SK-N-SH treated with all-trans-retinoic acid at 6 μM for 48 hours (cell line): Measurements from ENCODE around the gene NAALADL2.

Experiments
- ATAC-seq: fragments of 200-7000 bp; cut with Tn5 transposase; 3 replicates; pipeline ENCODE4 v1.9.1; 2020; ENCODE audit warnings: mild to moderate bottlenecking, moderate library complexity
- ARNTL ChIP-seq: fragments of 450-650 bp; formaldehyde crosslinking; IDR thresholded peaks from 2 replicates; pipeline ENCODE4 v1.5.0; 2020; ENCODE audit warnings: low read depth, mild to moderate bottlenecking, moderate library complexity, borderline replicate concordance
- BACH2 ChIP-seq: fragments of 250-450 bp; sonication (Bioruptor Pico); IDR thresholded peaks from 2 replicates; pipeline ENCODE4 v1.9.0; 2021; ENCODE audit warnings: mild to moderate bottlenecking, borderline replicate concordance
- CREB5 ChIP-seq: fragments of 250-450 bp; sonication (Bioruptor Pico); IDR thresholded peaks from 2 replicates; pipeline ENCODE4 v1.5.1; 2020; ENCODE audit warnings: low read depth, mild to moderate bottlenecking, moderate library complexity
- CSDC2 ChIP-seq: fragments of 250-450 bp; sonication (Bioruptor Pico); IDR thresholded peaks from 2 replicates; pipeline ENCODE4 v1.5.0; 2020; ENCODE audit warnings: mild to moderate bottlenecking, moderate library complexity
- CSRNP3 ChIP-seq: fragments of 250-450 bp; sonication (Bioruptor Pico); IDR thresholded peaks from 2 replicates; pipeline ENCODE4 v1.5.1; 2021; ENCODE audit warnings: mild to moderate bottlenecking, moderate library complexity
- ESRRG ChIP-seq: fragments of 250-450 bp; sonication (Bioruptor Pico); IDR thresholded peaks from 2 replicates; pipeline ENCODE4 v1.6.1; 2021; ENCODE audit warnings: mild to moderate bottlenecking
- GLIS3 ChIP-seq: fragments of 250-450 bp; sonication (Bioruptor Pico); IDR thresholded peaks from 2 replicates; pipeline ENCODE4 v1.5.0; 2020; ENCODE audit warnings: mild to moderate bottlenecking, moderate library complexity
- ISL1 ChIP-seq: fragments of 250-450 bp; sonication (Bioruptor Pico); IDR thresholded peaks from 2 replicates; pipeline ENCODE4 v2.1.2; 2022; ENCODE audit warnings: mild to moderate bottlenecking, moderate library complexity
- OSR1 ChIP-seq: fragments of 250-450 bp; sonication (Bioruptor Pico); IDR thresholded peaks from 2 replicates; pipeline ENCODE4 v1.8.0; 2022; ENCODE audit warnings: moderate library complexity, mild to moderate bottlenecking, inconsistent platforms
- POU6F1 ChIP-seq: fragments of 250-450 bp; sonication (Bioruptor Pico); IDR thresholded peaks from 2 replicates; pipeline ENCODE4 v1.8.0; 2021; ENCODE audit warnings: low read depth, mild to moderate bottlenecking, moderate library complexity, borderline replicate concordance
- PPARA ChIP-seq: fragments of 250-450 bp; sonication (Bioruptor Pico); IDR thresholded peaks from 2 replicates; pipeline ENCODE4 v1.5.0; 2020; ENCODE audit warnings: mild to moderate bottlenecking, borderline replicate concordance
- RARB ChIP-seq: fragments of 250-450 bp; sonication (Bioruptor Pico); IDR thresholded peaks from 2 replicates; pipeline ENCODE4 v1.8.0; 2021; ENCODE audit warnings: mild to moderate bottlenecking, moderate library complexity
- TCF4 ChIP-seq: fragments of 250-450 bp; sonication (Bioruptor Pico); IDR thresholded peaks from 2 replicates; pipeline ENCODE4 v1.8.0; 2021; ENCODE audit warnings: mild to moderate bottlenecking, moderate library complexity, borderline replicate concordance
- TOX ChIP-seq: fragments of 250-450 bp; sonication (Bioruptor Pico); IDR thresholded peaks from 2 replicates; pipeline ENCODE4 v1.8.0; 2021; ENCODE audit warnings: mild to moderate bottlenecking, moderate library complexity, borderline replicate concordance
- TSHZ2 ChIP-seq: fragments of 250-450 bp; sonication (Bioruptor Pico); IDR thresholded peaks from 2 replicates; pipeline ENCODE4 v1.5.0; 2020; ENCODE audit warnings: mild to moderate bottlenecking, moderate library complexity
- ZC3H10 ChIP-seq: fragments of 250-450 bp; sonication (Bioruptor Pico); IDR thresholded peaks from 2 replicates; pipeline ENCODE4 v1.5.1; 2021; ENCODE audit warnings: mild to moderate bottlenecking, moderate library complexity
- ZFP3 ChIP-seq: fragments of 250-450 bp; sonication (Bioruptor Pico); IDR thresholded peaks from 2 replicates; pipeline ENCODE4 v1.5.0; 2020; ENCODE audit warnings: mild to moderate bottlenecking, moderate library complexity
- ZFP30 ChIP-seq: fragments of 450-650 bp; formaldehyde crosslinking; IDR thresholded peaks from 2 replicates; pipeline ENCODE4 v1.5.0; 2022; ENCODE audit warnings: mild to moderate bottlenecking, moderate library complexity
- ZNF565 ChIP-seq: fragments of 450-650 bp; formaldehyde crosslinking; conservative IDR thresholded peaks from 2 replicates; pipeline ENCODE4 v1.5.0; 2020; ENCODE audit warnings: low read depth, mild to moderate bottlenecking, moderate library complexity
- ZNF70 ChIP-seq: fragments of 450-650 bp; formaldehyde crosslinking; IDR thresholded peaks from 2 replicates; pipeline ENCODE4 v1.5.0; 2020; ENCODE audit warnings: mild to moderate bottlenecking, moderate library complexity
- ZNF8 ChIP-seq: fragments of 450-650 bp; formaldehyde crosslinking; IDR thresholded peaks from 2 replicates; pipeline ENCODE4 v1.5.0; 2020; ENCODE audit warnings: mild to moderate bottlenecking, moderate library complexity

NAALADL2 gene

GRCh38 chr3:175003590-175003989 is 144.5 kb downstream of the NAALADL2 start:
- TF ChIP-seq CREB5 (CRISPR knock-in tag) (no peak), ZNF70 (CRISPR knock-in tag) (no peak), ARNTL (CRISPR knock-in tag) (no peak), ZNF8 (CRISPR knock-in tag) (no peak), BACH2 (CRISPR knock-in tag) (no peak), ZFP3 (CRISPR knock-in tag) (no peak), TSHZ2 (CRISPR knock-in tag) (no peak), CSDC2 (CRISPR knock-in tag) (no peak), ISL1 (CRISPR knock-in tag) (no peak)
- no peak for ATAC-seq

GRCh38 chr3:175005193-175005592 is 146.1 kb downstream of the NAALADL2 start:
- TF ChIP-seq CREB5 (CRISPR knock-in tag) (no peak), ZFP3 (CRISPR knock-in tag) (no peak), ZNF565 (CRISPR knock-in tag) (no peak), BACH2 (CRISPR knock-in tag) (no peak), TCF4 (CRISPR knock-in tag) (no peak)

GRCh38 chr3:175005881-175006280 is 146.7 kb downstream of the NAALADL2 start:
- TF ChIP-seq CREB5 (CRISPR knock-in tag) (no peak), ZC3H10 (no peak), PPARA (no peak)
- peak; percentile 31; the same call in 1 of the 3 replicates for ATAC-seq

More at GRCh38 chr3:175005193-175005592, 146.1 kb downstream of the NAALADL2 start:
- ATAC-seq, result no peak

GRCh38 chr3:175007306-175007705 is 148.2 kb downstream of the NAALADL2 start:
- TF ChIP-seq ZNF565 (CRISPR knock-in tag), result no peak
- TF ChIP-seq TCF4 (CRISPR knock-in tag), result no peak
- TF ChIP-seq ZNF8 (CRISPR knock-in tag), result no peak
- no peak for TF ChIP-seq ZNF70 (CRISPR knock-in tag)
- TF ChIP-seq OSR1, result no peak
- no peak for TF ChIP-seq GLIS3 (CRISPR knock-in tag)
- no peak for TF ChIP-seq BACH2 (CRISPR knock-in tag)
- no peak for TF ChIP-seq ISL1 (CRISPR knock-in tag)
- TF ChIP-seq POU6F1 (CRISPR knock-in tag), result no peak
- TF ChIP-seq TOX, result no peak
- TF ChIP-seq ZFP3 (CRISPR knock-in tag), result no peak
- no peak for ATAC-seq

- no peak for TF ChIP-seq CSDC2 (CRISPR knock-in tag)
- TF ChIP-seq ZNF8 (CRISPR knock-in tag), result no peak
- TF ChIP-seq ESRRG, result no peak
- TF ChIP-seq GLIS3 (CRISPR knock-in tag), result no peak
- no peak for TF ChIP-seq ZFP30 (CRISPR knock-in tag)
- TF ChIP-seq CSRNP3, result no peak
- no peak for TF ChIP-seq ARNTL (CRISPR knock-in tag)
- no peak for TF ChIP-seq RARB (CRISPR knock-in tag)
- no peak for TF ChIP-seq ZFP3 (CRISPR knock-in tag)
- no peak for TF ChIP-seq TCF4 (CRISPR knock-in tag)
Measured at GRCh38 chr3:175009295-175009694, 150.2 kb downstream of the NAALADL2 start.

More at GRCh38 chr3:175009295-175009694, 150.2 kb downstream of the NAALADL2 start:
- ATAC-seq, result no peak
